Heart left ventricle (tissue), 16 donors: ENCODE data around the gene CHAD. TPM values are rescaled to one million over a fixed set of nuclear protein-coding genes. Genes with fewer than 3 reads are reported as not detected.

Experiments
- ATAC-seq, 4 donors: fragments of 200-7000 bp; cut with Tn5 transposase; one replicate each; pipeline ENCODE4 v1.9.1; 2020 to 2022; ENCODE audit warnings: moderate library complexity in 4 of 4, mild to moderate bottlenecking in 3 of 4, moderate number of reproducible peaks in 1 of 4
- DNase-seq, 5 donors: peaks; one replicate each; pipeline ENCODE4 v3.0.0-alpha.2; 2020
- H3K27ac ChIP-seq, 12 donors: fragments of 200-600 bp; sonication (generic) in 4 of 12; one replicate each; pipeline versions ENCODE4 v1.5.0 to v1.8.0; 2016 to 2022; ENCODE audit warnings: mild to moderate bottlenecking in 2 of 12
- H3K27me3 ChIP-seq, 9 donors: fragments of 200-600 bp; sonication (generic) in 2 of 9; one replicate each; pipeline versions ENCODE4 v1.5.1 to v1.8.0; 2016 to 2022; ENCODE audit warnings: mild to moderate bottlenecking in 3 of 9
- H3K36me3 ChIP-seq, 9 donors: fragments of 200-600 bp; sonication (generic) in 2 of 9; one replicate each; pipeline versions ENCODE4 v1.5.0 to v1.8.0; 2018 to 2022; ENCODE audit warnings: mild to moderate bottlenecking in 2 of 9
- H3K4me1 ChIP-seq, 12 donors: fragments of 200-600 bp; sonication (generic) in 4 of 12; one replicate each; pipeline versions ENCODE4 v1.5.0 to v1.8.0; 2016 to 2022; ENCODE audit warnings: mild to moderate bottlenecking in 3 of 12
- H3K4me3 ChIP-seq, 12 donors: fragments of 200-600 bp; sonication (generic) in 4 of 12; one replicate each; pipeline versions ENCODE4 v1.5.0 to v1.8.0; 2017 to 2022; ENCODE audit warnings: mild to moderate bottlenecking in 9 of 12, moderate library complexity in 4 of 12
- H3K9me3 ChIP-seq, 12 donors: fragments of 200-600 bp; sonication (generic) in 4 of 12; one replicate each; pipeline versions ENCODE4 v1.5.0 to v1.8.0; 2016 to 2022; ENCODE audit warnings: mild to moderate bottlenecking in 1 of 12
- CTCF ChIP-seq, 12 donors: fragments of 200-600 bp; sonication (generic) in 4 of 12; IDR thresholded peaks; one replicate each; pipeline versions ENCODE4 v1.5.0 to v1.8.0; 2018 to 2022; ENCODE audit warnings: antibody characterized with exemption in 12 of 12, mild to moderate bottlenecking in 5 of 12
- POLR2A ChIP-seq, 2 donors: fragments of 450-650 bp; IDR thresholded peaks; one replicate each; pipeline ENCODE4 v1.6.1; 2017; ENCODE audit warnings: antibody characterized with exemption in 2 of 2, mild to moderate bottlenecking in 2 of 2, moderate library complexity in 2 of 2
- WGBS, 4 donors: extraction: QIAGEN DNeasy Blood & Tissue Kit in 2 of 4; methylation state at CpG; one replicate each; pipeline versions ENCODE4 v1.1.5 to v1.1.7; 2013 to 2018; 5-methylcytosine and 5-hydroxymethylcytosine counted together
- intact Hi-C, 10 donors: fragments of 100-400 bp; cut with DNase I; formaldehyde crosslinking; loops; one replicate each; pipeline versions ENCODE4 v1.11.1 to v1.14.2; 2022
- polyA plus RNA-seq, 2 donors: library from polyadenylated mRNA; stranded (reverse); fragments of 200-250 nt; gene quantifications; one replicate each; pipeline ENCODE4 v1.2.3, GENCODE V29; 2013
- total RNA-seq, 9 donors: library from RNA; depleted of rRNA in 2 of 9; stranded (reverse); fragments of >200 nt in 2 of 9; fragmentation: NEBNext Ultra II Directional in 3 of 9; extraction: Animal tissue kit (Norgen Biotek cat#: 25700) in 3 of 9; gene quantifications; one replicate each; pipeline versions ENCODE4 v1.1.0 to v1.2.4, GENCODE V29; 2016 to 2023
- donor health status: ischemic (EF 13 %, LVEDD 7.1; RV severe dilation, severe dysfunction).
- donor health status: healthy with polysubstance abuse.
- donor health status: DM: no; HTN: yes; CAD: no.
- donor health status: DM: no; HTN: no; CAD: no.
- donor health status: ischemic (EF 25% LVEDD 6.9; RV normal size, moderate dysfunction).
- donor health status: ischemic (EF 25% LVEDD 5.7; RV mildly dilated, moderate dysfunction).
- donor health status: healthy.
- donor health status: DM: yes; HTN: yes; CAD: no.
- donor health status: ischemic (EF 35%, LVEDD 5.7; RV mildly dilated, moderate dysfunction).
- donor health status: nonischemic (EF 11% LVEDD 7.7; RV severe dilation, severe dysfunction).
- donor health status: DM: yes; HTN: yes; CAD: no.
- donor health status: PGD.
- donor health status: ischemic (EF 29% LVEDD 5.4; RV normal size, mild dysfunction).
- donor health status: nonischemic (EF 23%, LVEDD 6.1; RV moderate dilation, normal function).

CHAD gene
- total and polyA plus RNA-seq, 11 donors, result 0.15 to 0.27 (median 0.15) TPM; not detected in 8

DNA sequence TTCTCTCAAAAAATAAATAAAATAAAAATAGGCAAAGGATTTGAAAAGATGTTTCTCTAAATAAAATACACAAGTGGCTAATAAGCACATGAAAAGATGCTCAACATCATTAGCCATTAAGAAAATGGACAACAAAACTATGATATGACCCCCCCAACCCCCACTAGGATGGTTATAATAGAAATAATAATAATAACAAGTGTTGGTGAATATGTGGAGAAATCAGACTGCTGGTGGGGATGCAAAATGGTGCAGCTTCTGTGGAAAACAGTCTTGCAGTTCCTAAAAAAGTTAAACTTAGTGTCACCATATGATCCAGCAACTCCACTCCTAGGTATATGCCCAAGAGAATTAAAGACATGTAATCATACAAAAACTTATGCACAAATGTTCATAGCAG lies 30.6 kb upstream of the CHAD start:
- H3K36me3 ChIP-seq, result no peaks in the 10 kb centered on the region
- DNase-seq (no peak), ATAC-seq (no peak)
- no peaks in the 10 kb centered on the region for H3K27me3 ChIP-seq
- H3K4me3 ChIP-seq, result no peak overlapping the region
- intact Hi-C loops, result no loop called here
- H3K27ac ChIP-seq, result no peak overlapping the region
- H3K9me3 ChIP-seq, result no peaks in the 10 kb centered on the region
- H3K4me1 ChIP-seq, result no peaks in the 10 kb centered on the region
- no peak for TF ChIP-seq POLR2A (IDR thresholded peaks at IDR 0.05)
- TF ChIP-seq CTCF (IDR thresholded peaks at IDR 0.05), result no peak

- H3K4me1 ChIP-seq, result no peaks in the 10 kb centered on the region
- no peak overlapping the region for H3K4me3 ChIP-seq
- H3K27me3 ChIP-seq, result no peaks in the 10 kb centered on the region
- WGBS, 4 donors, result 78 to 92% (median 87%) methylated on average over 5 to 7 of the region's 7 CpGs
- ATAC-seq (no peak), DNase-seq (no peak)
- H3K36me3 ChIP-seq, result no peaks in the 10 kb centered on the region
- no peaks in the 10 kb centered on the region for H3K9me3 ChIP-seq
- intact Hi-C loops, result no loop called here
- H3K27ac ChIP-seq, result no peak overlapping the region
- TF ChIP-seq CTCF (IDR thresholded peaks at IDR 0.05), result no peak
- TF ChIP-seq POLR2A (IDR thresholded peaks at IDR 0.05), result no peak
Measured at GRCh38 chr17:50498021-50498874, 29.6 kb upstream of the CHAD start.

GRCh38 chr17:50495918-50496317 lies 27.2 kb upstream of the CHAD start:
- TF ChIP-seq CTCF (IDR thresholded peaks at IDR 0.05) (no peak), POLR2A (IDR thresholded peaks at IDR 0.05) (no peak)
- H3K27me3 ChIP-seq, result no peaks in the 10 kb centered on the region
- no peaks in the 10 kb centered on the region for H3K36me3 ChIP-seq
- no peak for ATAC-seq
- intact Hi-C loops, result no loop called here
- no peak for DNase-seq
- no peaks in the 10 kb centered on the region for H3K9me3 ChIP-seq
- H3K27ac ChIP-seq, result no peak overlapping the region
- 90 to 97% (median 95%) methylated on average over 8 of the region's 8 CpGs for WGBS, 4 donors
- H3K4me3 ChIP-seq, result no peak overlapping the region
- no peaks in the 10 kb centered on the region for H3K4me1 ChIP-seq

DNA sequence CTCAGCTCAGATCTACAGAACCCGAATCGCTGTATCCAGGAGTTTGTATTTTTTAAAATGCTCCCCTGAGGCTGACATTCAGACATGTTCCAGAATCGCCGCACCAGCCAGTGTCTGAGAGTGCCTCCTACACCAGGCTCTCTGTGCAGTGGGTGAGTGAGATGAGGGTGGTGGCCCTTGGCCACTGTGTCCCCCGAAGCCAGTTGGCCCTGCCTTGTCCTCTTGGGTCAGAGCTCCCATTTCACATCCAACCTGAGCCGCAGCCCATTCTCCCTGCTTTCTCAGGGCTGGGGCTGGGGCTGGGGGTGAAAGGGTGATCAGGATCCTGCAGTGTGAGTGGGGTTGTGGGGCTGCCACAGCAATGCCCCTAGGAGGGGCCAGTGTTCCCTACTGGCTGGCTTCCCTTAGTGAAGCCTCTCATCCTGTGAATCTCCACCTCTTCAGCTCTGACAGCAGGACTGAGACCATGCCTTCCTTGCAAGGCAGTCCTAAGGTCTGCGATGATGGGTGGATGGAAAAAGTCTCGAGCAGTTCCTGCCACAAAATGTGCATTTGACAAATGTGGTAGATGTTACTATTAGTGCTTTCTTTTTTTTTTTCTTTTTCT lies 26.6 kb upstream of the CHAD start:
- no peaks in the 10 kb centered on the region for H3K9me3 ChIP-seq
- DNase-seq (no peak), ATAC-seq (peak in 1 of 4 donors; percentile 13)
- no peaks in the 10 kb centered on the region for H3K4me1 ChIP-seq
- no peak overlapping the region for H3K4me3 ChIP-seq
- H3K27ac ChIP-seq, result no peak overlapping the region
- TF ChIP-seq POLR2A (IDR thresholded peaks at IDR 0.05), result no peak
- 87 to 91% (median 89%) methylated on average over 8 of the region's 8 CpGs for WGBS, 4 donors
- no peaks in the 10 kb centered on the region for H3K36me3 ChIP-seq
- H3K27me3 ChIP-seq, result no peaks in the 10 kb centered on the region
- intact Hi-C loops, result no loop called here
